ENCODE data around the gene KPNB1. TPM values are rescaled to one million over a fixed set of nuclear protein-coding genes. Genes with fewer than 3 reads are reported as not detected.

Gene KPNB1
- total and polyA plus RNA-seq, 10 of the 15 experiments (the other 5 are each of a cell fraction or from before 2014, with no cell fraction given): 67.8 to 525 (median 246) TPM

DNA sequence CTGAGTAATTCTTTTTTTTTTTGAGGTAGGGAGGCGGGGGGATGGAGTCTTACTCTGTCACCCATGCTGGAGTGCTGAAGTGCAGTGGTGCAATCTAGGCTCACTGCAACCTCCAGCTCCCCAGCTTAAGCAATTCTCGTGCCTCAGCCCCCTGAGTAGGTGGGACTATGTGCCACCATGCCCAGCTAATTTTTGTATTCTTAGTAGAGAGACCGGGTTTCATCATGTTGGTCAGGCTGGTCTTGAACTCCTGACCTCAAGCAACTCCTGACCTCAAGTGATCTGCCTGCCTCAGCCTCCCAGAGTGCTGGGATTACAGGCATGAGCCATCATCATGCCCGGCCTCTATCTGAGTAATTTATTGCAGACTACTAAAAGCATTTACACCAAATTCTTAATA lies 19.4 kb downstream of the KPNB1 start (continued):
- TF ChIP-seq, protein P1, sequence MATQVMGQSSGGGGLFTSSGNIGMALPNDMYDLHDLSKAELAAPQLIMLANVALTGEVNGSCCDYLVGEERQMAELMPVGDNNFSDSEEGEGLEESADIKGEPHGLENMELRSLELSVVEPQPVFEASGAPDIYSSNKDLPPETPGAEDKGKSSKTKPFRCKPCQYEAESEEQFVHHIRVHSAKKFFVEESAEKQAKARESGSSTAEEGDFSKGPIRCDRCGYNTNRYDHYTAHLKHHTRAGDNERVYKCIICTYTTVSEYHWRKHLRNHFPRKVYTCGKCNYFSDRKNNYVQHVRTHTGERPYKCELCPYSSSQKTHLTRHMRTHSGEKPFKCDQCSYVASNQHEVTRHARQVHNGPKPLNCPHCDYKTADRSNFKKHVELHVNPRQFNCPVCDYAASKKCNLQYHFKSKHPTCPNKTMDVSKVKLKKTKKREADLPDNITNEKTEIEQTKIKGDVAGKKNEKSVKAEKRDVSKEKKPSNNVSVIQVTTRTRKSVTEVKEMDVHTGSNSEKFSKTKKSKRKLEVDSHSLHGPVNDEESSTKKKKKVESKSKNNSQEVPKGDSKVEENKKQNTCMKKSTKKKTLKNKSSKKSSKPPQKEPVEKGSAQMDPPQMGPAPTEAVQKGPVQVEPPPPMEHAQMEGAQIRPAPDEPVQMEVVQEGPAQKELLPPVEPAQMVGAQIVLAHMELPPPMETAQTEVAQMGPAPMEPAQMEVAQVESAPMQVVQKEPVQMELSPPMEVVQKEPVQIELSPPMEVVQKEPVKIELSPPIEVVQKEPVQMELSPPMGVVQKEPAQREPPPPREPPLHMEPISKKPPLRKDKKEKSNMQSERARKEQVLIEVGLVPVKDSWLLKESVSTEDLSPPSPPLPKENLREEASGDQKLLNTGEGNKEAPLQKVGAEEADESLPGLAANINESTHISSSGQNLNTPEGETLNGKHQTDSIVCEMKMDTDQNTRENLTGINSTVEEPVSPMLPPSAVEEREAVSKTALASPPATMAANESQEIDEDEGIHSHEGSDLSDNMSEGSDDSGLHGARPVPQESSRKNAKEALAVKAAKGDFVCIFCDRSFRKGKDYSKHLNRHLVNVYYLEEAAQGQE (IDR thresholded peaks at IDR 0.05; ENCODE audit: low read depth, low read length): no peak
- no peak for TF ChIP-seq ASH2L (IDR thresholded peaks at IDR 0.05; ENCODE audit: borderline replicate concordance, low read depth)

DNA sequence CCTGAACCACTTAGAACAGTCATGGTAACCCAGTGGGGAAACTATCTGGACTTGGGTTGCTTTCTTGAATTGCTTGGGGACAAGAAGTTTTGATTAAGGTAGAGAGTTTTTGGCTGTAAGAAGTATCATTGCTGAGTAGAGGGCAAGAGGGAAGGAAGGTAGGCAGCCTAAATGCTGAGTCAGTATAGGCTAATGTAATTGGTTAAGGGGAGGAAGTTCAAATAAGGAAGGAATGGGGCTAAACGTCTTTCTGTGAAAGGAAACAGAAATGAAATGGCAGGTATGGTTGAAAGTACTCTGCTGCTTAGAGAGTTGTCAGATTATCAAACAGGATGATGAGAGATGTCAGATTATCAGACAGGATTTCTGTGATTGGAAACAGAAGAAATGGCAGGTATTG lies 20.3 kb downstream of the KPNB1 start:
- ChIA-PET RAD21 (ENCODE audit: unreplicated experiment) (no interaction called here), CTCF (interaction anchor here (1.0 kb wide), 1 partner anchor 8 kb away, joined by 3 read pairs; no protein-coding TSS in a partner anchor), POLR2A (no interaction called here), SMC1A (ENCODE audit: uncharacterized antibody, unreplicated experiment) (no interaction called here)
- H3K79me2 ChIP-seq (ENCODE audit: control insufficient read depth, insufficient read depth, low read length): peaks cover under 1% of the 10 kb centered on the region
- intact Hi-C loops (cut with micrococcal nuclease; ENCODE audit: unreplicated experiment): no loop called here
- no peaks in the 10 kb centered on the region for H4K20me1 ChIP-seq (ENCODE audit: control insufficient read depth, insufficient read depth)
- peaks cover 24 to 78% of the 10 kb centered on the region in 2 experiments for H3K36me3 ChIP-seq (ENCODE audit: control insufficient read depth in 2 of 2, insufficient read depth in 2 of 2, low read length in 1 of 2)
- FAIRE-seq: no peak
- no peak for DNase-seq (ENCODE audit: low read depth, low spot score)
- no peak overlapping the region for H3K4me2 ChIP-seq (ENCODE audit: control insufficient read depth, insufficient read depth)
- BruUV-seq (replicated peaks): no TSS peak
- H3K4me1 ChIP-seq (ENCODE audit: control insufficient read depth, insufficient read depth, low read length): no peaks in the 10 kb centered on the region
- TF ChIP-seq IKZF1 (conservative IDR thresholded peaks at IDR 0.05) (no peak), TBL1XR1 (IDR thresholded peaks at IDR 0.05; ENCODE audit: low read depth, low read length) (no peak), IKZF2 (IDR thresholded peaks at IDR 0.05) (no peak), NR2C2 (IDR thresholded peaks at IDR 0.05; ENCODE audit: borderline replicate concordance, control insufficient read depth, insufficient read length, low read depth) (no peak), NFYB (IDR thresholded peaks at IDR 0.05; ENCODE audit: insufficient read depth, low read depth, low read length) (no peak)
- TF ChIP-seq, protein P2, sequence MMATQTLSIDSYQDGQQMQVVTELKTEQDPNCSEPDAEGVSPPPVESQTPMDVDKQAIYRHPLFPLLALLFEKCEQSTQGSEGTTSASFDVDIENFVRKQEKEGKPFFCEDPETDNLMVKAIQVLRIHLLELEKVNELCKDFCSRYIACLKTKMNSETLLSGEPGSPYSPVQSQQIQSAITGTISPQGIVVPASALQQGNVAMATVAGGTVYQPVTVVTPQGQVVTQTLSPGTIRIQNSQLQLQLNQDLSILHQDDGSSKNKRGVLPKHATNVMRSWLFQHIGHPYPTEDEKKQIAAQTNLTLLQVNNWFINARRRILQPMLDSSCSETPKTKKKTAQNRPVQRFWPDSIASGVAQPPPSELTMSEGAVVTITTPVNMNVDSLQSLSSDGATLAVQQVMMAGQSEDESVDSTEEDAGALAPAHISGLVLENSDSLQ (IDR thresholded peaks at IDR 0.05): no peak
- TF ChIP-seq, protein P3, sequence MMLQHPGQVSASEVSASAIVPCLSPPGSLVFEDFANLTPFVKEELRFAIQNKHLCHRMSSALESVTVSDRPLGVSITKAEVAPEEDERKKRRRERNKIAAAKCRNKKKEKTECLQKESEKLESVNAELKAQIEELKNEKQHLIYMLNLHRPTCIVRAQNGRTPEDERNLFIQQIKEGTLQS (IDR thresholded peaks at IDR 0.05; ENCODE audit: borderline replicate concordance, extremely low read depth, low read depth, low read length): no peak
- TF ChIP-seq, protein P4, sequence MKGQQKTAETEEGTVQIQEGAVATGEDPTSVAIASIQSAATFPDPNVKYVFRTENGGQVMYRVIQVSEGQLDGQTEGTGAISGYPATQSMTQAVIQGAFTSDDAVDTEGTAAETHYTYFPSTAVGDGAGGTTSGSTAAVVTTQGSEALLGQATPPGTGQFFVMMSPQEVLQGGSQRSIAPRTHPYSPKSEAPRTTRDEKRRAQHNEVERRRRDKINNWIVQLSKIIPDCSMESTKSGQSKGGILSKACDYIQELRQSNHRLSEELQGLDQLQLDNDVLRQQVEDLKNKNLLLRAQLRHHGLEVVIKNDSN (IDR thresholded peaks at IDR 0.05; ENCODE audit: borderline replicate concordance, extremely low read length, insufficient read depth, low read depth, low read length): no peak
- in situ Hi-C loops (cut with MboI): no loop called here
- no peak overlapping the region for H2AFZ ChIP-seq (ENCODE audit: control insufficient read depth, low read depth, low read length)
- no peak overlapping the region for H3K9ac ChIP-seq (ENCODE audit: control insufficient read depth, insufficient read depth, low read length)
- no peak for ATAC-seq
- 0% methylated on average over 1 of the region's 1 CpG for WGBS (ENCODE audit: insufficient coverage, insufficient replicate concordance, low lambda C conversion rate, missing lambda C conversion rate)
- H3K27ac ChIP-seq (ENCODE audit: control insufficient read depth, insufficient read depth): no peak overlapping the region
- H3K4me3 ChIP-seq: no peak overlapping the region
- no peaks in the 10 kb centered on the region for H3K9me3 ChIP-seq (replicated peaks; ENCODE audit: control insufficient read depth, insufficient read depth, low read length)
- H3K27me3 ChIP-seq (replicated peaks in 1 of 2; ENCODE audit: control insufficient read depth in 2 of 2, insufficient read depth in 2 of 2, low read length in 1 of 2): no peaks in the 10 kb centered on the region

All from GM12878 (cell line).